Measurements from ENCODE around the gene ITGA5. TPM values are rescaled to one million over a fixed set of nuclear protein-coding genes. Genes with fewer than 3 reads are reported as not detected.

The ITGA5 gene
- total RNA-seq, 1 donor from 2014 or later = 116 TPM

DNA sequence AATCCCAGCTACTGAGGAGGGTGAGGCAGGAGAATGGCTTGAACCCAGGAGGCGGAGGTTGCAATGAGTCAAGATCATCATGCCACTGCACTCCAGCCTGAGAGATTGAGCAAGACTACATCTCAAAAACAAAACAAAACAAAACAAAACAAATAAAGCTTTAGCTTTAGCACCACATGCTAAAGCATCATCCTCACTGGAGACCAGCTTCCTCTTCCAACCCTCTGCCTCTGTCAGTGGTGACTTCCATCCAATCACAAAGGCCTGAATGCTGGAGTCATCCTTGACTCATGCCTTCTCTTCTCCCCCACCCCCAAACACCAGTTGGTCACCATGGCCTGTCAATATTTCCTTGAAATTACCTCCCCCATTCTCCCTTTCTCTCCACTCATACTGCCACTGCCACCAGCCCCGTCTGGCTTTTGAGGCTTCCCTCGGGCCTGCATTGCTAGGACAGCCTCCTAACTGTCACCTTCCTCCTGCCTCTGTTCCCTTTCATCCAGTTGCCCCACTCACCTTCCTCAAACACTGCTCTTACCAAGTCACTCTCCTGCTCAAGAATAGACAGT is 35.9 kb downstream of the ITGA5 start:
- TF ChIP-seq, protein P1, sequence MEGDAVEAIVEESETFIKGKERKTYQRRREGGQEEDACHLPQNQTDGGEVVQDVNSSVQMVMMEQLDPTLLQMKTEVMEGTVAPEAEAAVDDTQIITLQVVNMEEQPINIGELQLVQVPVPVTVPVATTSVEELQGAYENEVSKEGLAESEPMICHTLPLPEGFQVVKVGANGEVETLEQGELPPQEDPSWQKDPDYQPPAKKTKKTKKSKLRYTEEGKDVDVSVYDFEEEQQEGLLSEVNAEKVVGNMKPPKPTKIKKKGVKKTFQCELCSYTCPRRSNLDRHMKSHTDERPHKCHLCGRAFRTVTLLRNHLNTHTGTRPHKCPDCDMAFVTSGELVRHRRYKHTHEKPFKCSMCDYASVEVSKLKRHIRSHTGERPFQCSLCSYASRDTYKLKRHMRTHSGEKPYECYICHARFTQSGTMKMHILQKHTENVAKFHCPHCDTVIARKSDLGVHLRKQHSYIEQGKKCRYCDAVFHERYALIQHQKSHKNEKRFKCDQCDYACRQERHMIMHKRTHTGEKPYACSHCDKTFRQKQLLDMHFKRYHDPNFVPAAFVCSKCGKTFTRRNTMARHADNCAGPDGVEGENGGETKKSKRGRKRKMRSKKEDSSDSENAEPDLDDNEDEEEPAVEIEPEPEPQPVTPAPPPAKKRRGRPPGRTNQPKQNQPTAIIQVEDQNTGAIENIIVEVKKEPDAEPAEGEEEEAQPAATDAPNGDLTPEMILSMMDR (conservative IDR thresholded peaks at IDR 0.05; ENCODE audit: low read depth, low read length) = no peak
- DNase-seq (ENCODE audit: low read depth) = peak; percentile 56

DNA sequence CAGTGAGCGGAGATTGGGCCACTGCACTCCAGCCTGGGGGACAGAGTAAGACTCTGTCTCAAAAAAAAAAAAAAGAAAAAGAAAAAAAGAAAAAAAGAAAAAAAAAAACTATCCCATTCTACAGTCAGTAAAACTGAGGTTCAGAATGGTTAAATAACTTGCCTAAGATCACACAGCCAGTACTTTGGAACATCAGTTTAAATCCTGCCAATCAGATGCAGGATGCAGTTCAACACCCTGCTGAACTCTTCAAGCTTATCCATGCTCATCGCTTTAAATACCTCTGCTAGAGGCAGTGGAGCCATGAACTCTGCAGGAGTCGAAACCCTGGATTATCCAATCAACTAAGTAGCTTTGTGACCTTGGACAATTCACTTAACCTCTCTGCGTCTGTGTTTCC is 37.9 kb downstream of the ITGA5 start:
- TF ChIP-seq, protein P1 (conservative IDR thresholded peaks at IDR 0.05; ENCODE audit: low read depth, low read length) = no peak
- no peak overlapping the region for H3K4me3 ChIP-seq (ENCODE audit: low read depth, low read length)
- DNase-seq (ENCODE audit: low read depth) = no peak

More for the DNA sequence above, 35.9 kb downstream of the ITGA5 start:
- H3K4me3 ChIP-seq (ENCODE audit: low read depth, low read length) = no peak overlapping the region

DNA sequence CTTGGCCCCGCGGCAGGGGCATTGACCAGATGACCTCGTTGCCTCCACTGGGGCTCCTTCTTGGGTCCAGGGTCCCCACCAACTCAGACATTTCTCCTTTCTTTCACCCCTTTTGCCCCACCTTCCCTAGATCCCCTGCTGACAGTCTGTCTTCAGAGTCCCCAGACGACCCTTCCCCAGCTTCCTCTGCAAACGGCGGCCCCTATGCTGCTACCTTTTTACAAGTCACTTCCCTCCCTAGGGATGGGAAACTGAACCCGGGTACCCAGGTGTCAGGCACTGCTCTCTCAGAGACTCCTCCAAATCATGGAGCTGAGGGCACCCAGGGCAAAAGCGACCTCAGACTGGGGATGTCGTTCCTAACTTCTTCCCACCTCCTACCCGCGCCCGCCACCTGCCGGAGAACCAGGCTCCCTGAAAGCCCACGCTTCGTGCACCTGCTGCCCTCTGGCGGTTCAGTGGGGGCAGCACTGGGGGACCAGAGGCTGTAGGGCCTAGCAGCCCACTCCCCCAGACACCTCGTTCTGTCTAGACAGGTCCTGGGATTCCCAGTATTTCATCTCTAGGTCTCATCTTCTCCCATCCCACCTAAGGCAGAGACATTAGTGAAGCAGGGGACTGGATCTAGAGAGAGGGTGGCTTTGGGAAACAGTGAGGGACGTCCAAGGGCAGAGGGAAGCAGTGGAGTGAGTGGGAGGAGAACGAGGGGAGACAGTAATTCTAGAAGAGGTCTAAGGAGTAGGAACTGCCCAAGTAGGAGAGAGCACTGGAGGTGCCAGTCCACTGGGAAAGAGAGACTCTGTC is 39.5 kb downstream of the ITGA5 start:
- TF ChIP-seq, protein P1 (conservative IDR thresholded peaks at IDR 0.05; ENCODE audit: low read depth, low read length) = peak; percentile 100
- peak overlapping the region; percentile 67 for H3K4me3 ChIP-seq (ENCODE audit: low read depth, low read length)
- DNase-seq (ENCODE audit: low read depth) = no peak

DNA sequence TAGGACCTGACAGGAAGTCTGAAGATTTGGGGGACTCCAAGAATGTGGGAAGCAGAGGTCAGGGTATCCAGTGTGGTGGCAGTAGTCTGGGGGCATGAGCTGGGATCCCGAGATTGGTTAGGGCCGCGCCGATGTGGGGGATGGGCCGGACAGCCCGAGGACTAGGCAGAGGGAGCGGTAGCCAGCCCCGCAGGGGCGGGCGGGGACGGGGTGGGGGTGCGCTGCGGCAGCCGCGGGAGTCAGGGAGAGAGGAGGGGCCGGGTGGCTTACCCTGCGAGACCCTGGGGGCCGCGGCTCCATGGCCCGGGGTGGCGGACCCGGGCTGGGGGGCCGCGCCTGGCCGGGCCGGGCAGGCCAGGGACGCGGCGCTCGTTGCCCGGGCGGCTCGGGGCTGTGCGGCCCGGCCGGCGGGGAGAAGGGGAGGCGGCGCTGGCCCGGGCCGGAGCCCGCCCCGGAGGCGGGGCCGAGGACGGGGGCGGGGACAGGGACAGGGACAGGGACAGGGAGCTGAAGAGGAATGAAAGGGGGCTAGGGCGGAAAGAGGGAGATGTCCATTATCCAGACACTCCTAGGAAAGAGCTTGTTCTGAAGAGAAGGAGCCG is 40.2 kb downstream of the ITGA5 start:
- H3K4me3 ChIP-seq (ENCODE audit: low read depth, low read length) = peak overlapping the region; percentile 67
- DNase-seq (ENCODE audit: low read depth) = no peak
- TF ChIP-seq, protein P1 (conservative IDR thresholded peaks at IDR 0.05; ENCODE audit: low read depth, low read length) = no peak

DNA sequence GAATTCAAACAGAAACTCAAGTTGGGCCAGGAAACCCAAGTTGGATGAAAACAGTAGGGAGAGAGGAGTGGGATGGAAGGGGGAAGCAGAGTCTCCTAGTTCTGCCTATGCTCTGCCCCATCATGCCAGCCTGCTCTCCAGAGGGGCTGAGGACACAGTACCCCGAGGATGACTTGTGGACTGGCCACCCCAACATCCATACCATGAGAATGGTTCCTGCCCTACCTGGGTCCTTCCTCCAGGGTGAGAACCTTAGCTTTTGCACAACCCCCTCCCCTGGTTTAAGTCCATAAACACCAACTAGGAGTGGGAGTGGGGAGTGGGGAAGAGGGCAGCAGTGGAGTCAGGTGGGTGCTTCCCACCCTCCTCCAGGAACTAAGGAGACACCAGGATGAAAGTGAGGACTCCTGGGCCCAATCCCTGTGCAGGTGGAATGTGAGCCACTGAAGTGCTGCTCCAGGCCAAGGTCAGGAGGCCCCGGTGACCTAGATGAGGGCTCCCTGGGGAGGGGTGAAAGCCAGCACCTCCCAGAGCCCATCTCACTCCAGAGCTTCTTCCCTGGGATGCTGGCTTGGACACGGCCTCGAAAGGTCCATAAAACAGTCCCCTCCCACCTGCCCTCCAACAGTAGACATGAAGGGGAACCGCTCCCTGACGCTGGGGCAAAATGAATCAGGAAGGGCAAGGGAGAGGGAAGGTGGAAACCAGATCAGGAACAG is 41.1 kb downstream of the ITGA5 start:
- H3K4me3 ChIP-seq (ENCODE audit: low read depth, low read length) = no peak overlapping the region
- TF ChIP-seq, protein P1 (conservative IDR thresholded peaks at IDR 0.05; ENCODE audit: low read depth, low read length) = no peak
- no peak for DNase-seq (ENCODE audit: low read depth)

DNA sequence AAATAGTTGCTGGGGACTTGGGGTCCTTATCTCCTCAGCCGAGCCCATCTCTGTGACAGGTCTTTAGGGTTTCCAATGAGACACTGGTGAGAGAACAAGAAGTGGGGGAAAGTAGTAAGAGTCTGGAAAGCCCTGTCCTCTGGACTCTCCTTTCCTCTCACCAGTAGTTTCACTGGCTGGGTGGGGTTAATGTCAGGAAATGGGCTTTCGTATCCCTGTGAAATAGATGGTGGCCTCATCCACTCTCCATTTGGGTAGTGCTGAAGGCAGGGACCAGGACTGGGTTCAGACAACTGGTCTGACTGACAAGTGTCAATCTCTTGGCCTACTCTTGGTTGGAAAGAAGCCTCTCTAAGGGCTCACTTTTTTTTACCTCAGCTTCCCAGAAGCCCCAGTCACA is 42.1 kb downstream of the ITGA5 start:
- TF ChIP-seq, protein P1 (conservative IDR thresholded peaks at IDR 0.05; ENCODE audit: low read depth, low read length) = no peak
- H3K4me3 ChIP-seq (ENCODE audit: low read depth, low read length) = no peak overlapping the region
- DNase-seq (ENCODE audit: low read depth) = no peak
